ENCODE data around the gene ZNF365. TPM values are rescaled to one million over a fixed set of nuclear protein-coding genes. Genes with fewer than 3 reads are reported as not detected.
"Not testable (repeated sequence)": the region's sequence is repeated elsewhere in the genome, so short reads cannot be mapped to it uniquely, and the experiment has no call there.

The ZNF365 gene
- total and polyA plus RNA-seq, 4 experiments from 2014 or later = 3.5 to 4.9 (median 4.5) TPM

- peaks cover 0 to 3% of the 10 kb centered on the region in 2 donors for H3K27me3 Mint-ChIP-seq
- no peak for DNase-seq
- H3K4me1 ChIP-seq (ENCODE audit: insufficient read depth, low read length) = no peaks in the 10 kb centered on the region
- H3K27ac Mint-ChIP-seq = no peak overlapping the region
- H3K4me1 Mint-ChIP-seq = peaks cover 0 to 2% (median 0%) of the 10 kb centered on the region in 4 donors
- no peaks in the 10 kb centered on the region for H3K9me3 Mint-ChIP-seq
- H3K27ac ChIP-seq (ENCODE audit: low read depth, low read length) = no peak overlapping the region
- CTCF ChIA-PET (ENCODE audit: partially characterized antibody) = no interaction called here
- H3K4me3 Mint-ChIP-seq = no peak overlapping the region
- intact Hi-C loops (cut with micrococcal nuclease) = no loop called here
- no peaks in the 10 kb centered on the region for H3K9me3 ChIP-seq (ENCODE audit: control insufficient read depth in 1 of 2, low read length in 2 of 2)
- POLR2A ChIA-PET (ENCODE audit: partially characterized antibody) = no interaction called here
- no peak overlapping the region for H3K4me3 ChIP-seq (ENCODE audit: low read length in 2 of 2)
- no peaks in the 10 kb centered on the region for H3K27me3 ChIP-seq (ENCODE audit: insufficient read depth, low read length)
- no peaks in the 10 kb centered on the region for H3K36me3 ChIP-seq (ENCODE audit: insufficient read depth, low read length)
- H3K36me3 Mint-ChIP-seq = peaks cover 12 to 14% of the 10 kb centered on the region in 2 donors
Measured at GRCh38 chr10:62394556-62395018, 20.4 kb downstream of the ZNF365 start.

GRCh38 chr10:62395892-62396291 is 21.7 kb downstream of the ZNF365 start:
- no peak overlapping the region for H3K4me3 ChIP-seq (ENCODE audit: low read length in 2 of 2)
- no peaks in the 10 kb centered on the region for H3K36me3 ChIP-seq (ENCODE audit: insufficient read depth, low read length)
- Mint-ChIP-seq H3K27me3 (peaks cover 0 to 3% of the 10 kb centered on the region in 2 donors), H3K9me3 (no peaks in the 10 kb centered on the region), H3K27ac (no peak overlapping the region), H3K4me1 (peaks cover 0 to 2% (median 0%) of the 10 kb centered on the region in 4 donors), H3K36me3 (peaks cover 11% of the 10 kb centered on the region in 2 donors), H3K4me3 (no peak overlapping the region)
- no peaks in the 10 kb centered on the region for H3K27me3 ChIP-seq (ENCODE audit: insufficient read depth, low read length)
- no peak overlapping the region for H3K27ac ChIP-seq (ENCODE audit: low read depth, low read length)
- ChIA-PET POLR2A (ENCODE audit: partially characterized antibody) (no interaction called here), CTCF (ENCODE audit: partially characterized antibody) (no interaction called here)
- H3K9me3 ChIP-seq (ENCODE audit: control insufficient read depth in 1 of 2, low read length in 2 of 2) = no peaks in the 10 kb centered on the region
- intact Hi-C loops (cut with micrococcal nuclease) = no loop called here
- DNase-seq = no peak
- no peaks in the 10 kb centered on the region for H3K4me1 ChIP-seq (ENCODE audit: insufficient read depth, low read length)

- Mint-ChIP-seq H3K4me3 (no peak overlapping the region), H3K27ac (no peak overlapping the region), H3K27me3 (peaks cover 0 to 3% of the 10 kb centered on the region in 2 donors), H3K36me3 (peaks cover 5 to 11% of the 10 kb centered on the region in 2 donors), H3K9me3 (no peaks in the 10 kb centered on the region), H3K4me1 (peaks cover 0 to 2% (median 0%) of the 10 kb centered on the region in 4 donors)
- intact Hi-C loops (cut with micrococcal nuclease) = no loop called here
- ChIA-PET CTCF (ENCODE audit: partially characterized antibody) (no interaction called here), POLR2A (ENCODE audit: partially characterized antibody) (no interaction called here)
- Histone ChIP-seq H3K4me1 (ENCODE audit: insufficient read depth, low read length) (no peaks in the 10 kb centered on the region), H3K27ac (ENCODE audit: low read depth, low read length) (no peak overlapping the region), H3K36me3 (ENCODE audit: insufficient read depth, low read length) (no peaks in the 10 kb centered on the region), H3K9me3 (ENCODE audit: control insufficient read depth in 1 of 2, low read length in 2 of 2) (no peaks in the 10 kb centered on the region), H3K27me3 (ENCODE audit: insufficient read depth, low read length) (no peaks in the 10 kb centered on the region), H3K4me3 (ENCODE audit: low read length in 2 of 2) (no peak overlapping the region)
- DNase-seq = no peak
Measured at GRCh38 chr10:62396864-62397263, 22.7 kb downstream of the ZNF365 start.

- ChIA-PET CTCF (ENCODE audit: partially characterized antibody) (no interaction called here), POLR2A (ENCODE audit: partially characterized antibody) (no interaction called here)
- no peak overlapping the region for H3K27ac Mint-ChIP-seq
- H3K9me3 Mint-ChIP-seq = no peaks in the 10 kb centered on the region
- Histone ChIP-seq H3K4me3 (ENCODE audit: low read length in 2 of 2) (no peak overlapping the region), H3K9me3 (ENCODE audit: control insufficient read depth in 1 of 2, low read length in 2 of 2) (no peaks in the 10 kb centered on the region), H3K27ac (ENCODE audit: low read depth, low read length) (no peak overlapping the region), H3K27me3 (ENCODE audit: insufficient read depth, low read length) (no peaks in the 10 kb centered on the region), H3K4me1 (ENCODE audit: insufficient read depth, low read length) (no peaks in the 10 kb centered on the region), H3K36me3 (ENCODE audit: insufficient read depth, low read length) (no peaks in the 10 kb centered on the region)
- H3K27me3 Mint-ChIP-seq = no peaks in the 10 kb centered on the region
- peaks cover 0 to 1% (median 0%) of the 10 kb centered on the region in 4 donors for H3K4me1 Mint-ChIP-seq
- no peak for DNase-seq
- intact Hi-C loops (cut with micrococcal nuclease) = no loop called here
- H3K36me3 Mint-ChIP-seq = peaks cover 0 to 7% of the 10 kb centered on the region in 2 donors
- H3K4me3 Mint-ChIP-seq = no peak overlapping the region
Measured at GRCh38 chr10:62399211-62399610, 25.0 kb downstream of the ZNF365 start.

GRCh38 chr10:62402508-62402907 is 28.3 kb downstream of the ZNF365 start:
- H3K4me3 Mint-ChIP-seq = no peak overlapping the region
- intact Hi-C loops (cut with micrococcal nuclease) = no loop called here
- H3K27ac Mint-ChIP-seq = no peak overlapping the region
- H3K4me3 ChIP-seq (ENCODE audit: low read length in 2 of 2) = no peak overlapping the region
- DNase-seq = no peak
- H3K9me3 ChIP-seq (ENCODE audit: control insufficient read depth in 1 of 2, low read length in 2 of 2) = peaks cover 0 to 5% of the 10 kb centered on the region in 2 donors
- H3K27me3 Mint-ChIP-seq = peaks cover 0 to 1% of the 10 kb centered on the region in 2 donors
- H3K27ac ChIP-seq (ENCODE audit: low read depth, low read length) = no peak overlapping the region
- POLR2A ChIA-PET (ENCODE audit: partially characterized antibody) = no interaction called here
- H3K4me1 ChIP-seq (ENCODE audit: insufficient read depth, low read length) = no peaks in the 10 kb centered on the region
- no peaks in the 10 kb centered on the region for H3K27me3 ChIP-seq (ENCODE audit: insufficient read depth, low read length)
- H3K9me3 Mint-ChIP-seq = peaks cover 3 to 10% (median 5%) of the 10 kb centered on the region in 8 donors
- CTCF ChIA-PET (ENCODE audit: partially characterized antibody) = no interaction called here
- H3K36me3 Mint-ChIP-seq = peaks cover 4 to 13% of the 10 kb centered on the region in 2 donors
- H3K36me3 ChIP-seq (ENCODE audit: insufficient read depth, low read length) = no peaks in the 10 kb centered on the region
- peaks cover 0 to 1% (median 0%) of the 10 kb centered on the region in 4 donors for H3K4me1 Mint-ChIP-seq

GRCh38 chr10:62410528-62410927 is 36.4 kb downstream of the ZNF365 start:
- H3K27me3 Mint-ChIP-seq = peaks cover 0 to 13% of the 10 kb centered on the region in 2 donors
- H3K27me3 ChIP-seq (ENCODE audit: insufficient read depth, low read length); intact Hi-C loops (cut with micrococcal nuclease); H3K9me3 ChIP-seq (ENCODE audit: control insufficient read depth in 1 of 2, low read length in 2 of 2); H3K4me1 Mint-ChIP-seq; H3K27ac Mint-ChIP-seq; H3K4me3 ChIP-seq (ENCODE audit: low read length in 2 of 2); H3K4me3 Mint-ChIP-seq; H3K4me1 ChIP-seq (ENCODE audit: insufficient read depth, low read length); DNase-seq; H3K36me3 ChIP-seq (ENCODE audit: insufficient read depth, low read length); H3K27ac ChIP-seq (ENCODE audit: low read depth, low read length); POLR2A ChIA-PET (ENCODE audit: partially characterized antibody): not testable (repeated sequence)
- peaks cover 5 to 43% (median 30%) of the 10 kb centered on the region in 8 donors for H3K9me3 Mint-ChIP-seq
- CTCF ChIA-PET (ENCODE audit: partially characterized antibody) = interaction anchor here (0.9 to 1.4 kb wide), 4 partner anchors 27 to 163 kb away, joined by 3 read pairs; no protein-coding TSS in a partner anchor
- H3K36me3 Mint-ChIP-seq = peaks cover 18 to 31% of the 10 kb centered on the region in 2 donors

- H3K27me3 ChIP-seq (ENCODE audit: insufficient read depth, low read length); H3K4me3 ChIP-seq (ENCODE audit: low read length in 2 of 2); H3K4me1 ChIP-seq (ENCODE audit: insufficient read depth, low read length); intact Hi-C loops (cut with micrococcal nuclease); DNase-seq; H3K27ac Mint-ChIP-seq; POLR2A ChIA-PET (ENCODE audit: partially characterized antibody); H3K4me3 Mint-ChIP-seq; H3K4me1 Mint-ChIP-seq; H3K36me3 ChIP-seq (ENCODE audit: insufficient read depth, low read length); H3K9me3 ChIP-seq (ENCODE audit: control insufficient read depth in 1 of 2, low read length in 2 of 2); H3K27ac ChIP-seq (ENCODE audit: low read depth, low read length): not testable (repeated sequence)
- H3K9me3 Mint-ChIP-seq = peaks cover 5 to 43% (median 30%) of the 10 kb centered on the region in 8 donors
- peaks cover 0 to 13% of the 10 kb centered on the region in 2 donors for H3K27me3 Mint-ChIP-seq
- peaks cover 18 to 31% of the 10 kb centered on the region in 2 donors for H3K36me3 Mint-ChIP-seq
- CTCF ChIA-PET (ENCODE audit: partially characterized antibody) = interaction anchor here (0.9 to 1.4 kb wide), 3 partner anchors 27 to 163 kb away, joined by 3 read pairs; no protein-coding TSS in a partner anchor
Measured at GRCh38 chr10:62410934-62411333, 36.8 kb downstream of the ZNF365 start.

Measured in CD4-positive, alpha-beta memory T cell (primary cell).